D721Med (cell line): ENCODE measurements around the gene MFN2.

Experiments used
- DNase-seq: peaks from one replicate; pipeline ENCODE4 v3.0.0; 2011; ENCODE audit warnings: low spot score; ENCODE audit not compliant: insufficient read length
- FAIRE-seq: peaks from 2 replicates; lab custom pipeline; 2011; peaks lifted over from hg19 to GRCh38; lab: Jason Lieb, UNC
- CTCF ChIP-seq: IDR thresholded peaks from 2 replicates; pipeline ENCODE4 v1.5.1; 2012; ENCODE audit warnings: mild to moderate bottlenecking, control low read depth; ENCODE audit not compliant: insufficient read depth; ENCODE audit errors: missing control alignments

The MFN2 gene

GRCh38 chr1:12015001-12015491, 34.8 kb downstream of the MFN2 start:
- TF ChIP-seq CTCF, result no peak
- FAIRE-seq (no peak), DNase-seq (no peak)

- FAIRE-seq (no peak), DNase-seq (no peak)
- no peak for TF ChIP-seq CTCF
These were observed 35.3 kb downstream of the MFN2 start for GRCh38 chr1:12015499-12015898.

DNA sequence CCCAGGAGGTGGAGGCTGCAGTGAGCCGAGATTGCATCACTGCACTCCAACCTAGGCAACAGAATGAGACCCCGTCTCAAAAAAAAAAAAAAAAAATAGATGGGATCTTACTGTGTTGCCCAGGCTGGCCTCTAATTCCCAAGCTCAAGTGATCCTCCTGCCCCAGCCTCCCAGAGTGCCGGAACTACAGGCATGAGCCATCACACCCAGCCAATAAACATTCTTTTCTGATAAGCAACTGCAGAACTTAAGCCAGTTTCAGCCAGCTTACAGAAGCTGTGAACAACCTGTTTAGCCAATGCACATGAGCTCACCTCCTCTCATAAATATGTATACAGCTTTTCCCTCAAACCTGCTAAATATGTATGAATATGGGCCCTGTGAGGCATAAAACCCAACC, 35.9 kb downstream of the MFN2 start:
- DNase-seq (no peak), FAIRE-seq (no peak)
- TF ChIP-seq CTCF, result no peak

- FAIRE-seq, result no peak
These were observed 39.7 kb downstream of the MFN2 start for GRCh38 chr1:12019858-12020509.

GRCh38 chr1:12021616-12022015, 41.4 kb downstream of the MFN2 start:
- no peak for DNase-seq
- TF ChIP-seq CTCF, result no peak
- no peak for FAIRE-seq

More at GRCh38 chr1:12019858-12020509, 39.7 kb downstream of the MFN2 start:
- TF ChIP-seq CTCF, result no peak
- DNase-seq, result no peak

DNA sequence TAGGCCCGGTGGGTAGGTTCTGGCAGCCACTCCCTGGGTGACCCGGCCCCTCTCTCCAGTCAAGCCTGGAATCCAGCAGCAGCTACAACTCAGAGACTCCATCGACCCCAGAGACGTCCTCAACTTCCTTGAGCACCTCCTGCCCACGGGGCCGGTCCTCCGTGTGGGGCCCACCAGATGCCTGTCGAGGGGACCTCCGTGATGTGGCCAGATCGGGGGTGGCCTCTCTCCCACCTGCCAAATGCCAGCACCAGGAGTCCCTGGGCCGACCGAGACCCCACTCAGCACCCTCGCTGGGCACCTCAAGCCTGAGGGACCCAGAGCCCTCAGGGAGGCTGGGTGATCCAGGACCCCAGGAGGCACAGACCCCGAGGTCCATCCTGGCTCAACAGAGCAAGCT, 41.8 kb downstream of the MFN2 start:
- FAIRE-seq (no peak), DNase-seq (no peak)
- no peak for TF ChIP-seq CTCF

DNA sequence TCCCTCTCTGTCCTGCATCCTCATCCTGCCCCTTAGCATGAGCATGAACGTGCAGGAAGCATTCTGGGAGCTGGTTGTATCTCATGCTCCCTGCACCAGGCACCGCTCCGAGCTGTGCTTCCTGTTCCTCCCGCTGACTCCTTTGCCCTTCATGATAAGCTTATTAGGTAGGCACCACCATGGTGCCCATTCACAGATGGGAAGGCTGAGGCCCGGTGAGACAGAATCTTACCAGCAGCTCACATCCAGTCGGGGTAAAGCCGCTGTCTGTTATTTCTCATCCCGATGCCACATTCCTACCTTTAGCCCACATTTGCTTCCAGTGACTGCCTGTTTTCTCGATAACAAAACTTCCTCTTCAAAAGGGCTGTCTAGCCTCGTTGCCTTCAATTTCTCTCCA, 46.3 kb downstream of the MFN2 start:
- TF ChIP-seq CTCF, result no peak
- DNase-seq (no peak), FAIRE-seq (no peak)
